GM10847 (cell line): ENCODE results near the gene AKAP5.

Source experiments
- POLR2A ChIP-seq: IDR thresholded peaks from 2 replicates; pipeline ENCODE4 v1.6.1; 2011; ENCODE audit not compliant: insufficient read length; ENCODE audit errors: extremely low read depth

AKAP5 gene

DNA sequence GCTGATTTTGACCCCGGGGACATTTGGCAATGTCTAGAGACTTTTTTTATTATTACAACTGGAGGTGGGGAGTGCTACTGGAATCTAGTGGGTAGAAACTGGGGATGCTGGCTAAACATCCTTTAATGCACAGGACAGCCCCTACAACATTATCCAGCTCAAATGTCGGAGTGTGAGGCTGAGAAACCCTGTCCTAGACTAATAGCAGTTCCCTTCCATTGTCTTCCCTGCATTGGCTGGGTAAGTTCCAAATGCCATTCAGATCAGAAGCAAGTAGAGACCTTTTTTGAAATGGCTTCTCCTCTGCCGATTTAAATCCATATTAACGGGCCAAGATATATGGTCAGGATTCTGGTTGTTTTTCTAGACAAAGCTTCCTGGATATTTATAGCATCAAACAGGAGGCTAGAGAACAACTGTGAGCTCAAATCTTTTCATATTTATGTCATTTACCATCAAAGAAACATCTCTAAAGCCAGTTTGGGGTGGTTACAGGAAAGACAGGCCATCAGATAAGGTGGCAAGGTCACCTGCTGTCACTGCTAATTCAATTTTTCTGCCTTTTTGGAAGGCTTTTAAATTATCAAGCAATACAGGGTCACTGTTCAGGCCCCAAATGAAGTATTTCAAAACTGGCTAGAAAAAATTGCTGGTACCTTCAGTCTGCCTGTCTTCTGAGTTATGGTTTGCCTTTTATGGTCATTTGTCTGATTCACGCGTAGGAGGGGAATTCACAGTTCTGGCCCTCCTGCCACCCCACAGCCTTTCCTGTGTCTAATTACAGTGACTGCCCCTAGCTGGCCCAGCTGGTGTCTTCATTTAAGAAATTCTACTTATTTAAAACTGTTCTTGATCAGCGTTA, 20.1 kb upstream of the AKAP5 start:
- no peak for TF ChIP-seq POLR2A

DNA sequence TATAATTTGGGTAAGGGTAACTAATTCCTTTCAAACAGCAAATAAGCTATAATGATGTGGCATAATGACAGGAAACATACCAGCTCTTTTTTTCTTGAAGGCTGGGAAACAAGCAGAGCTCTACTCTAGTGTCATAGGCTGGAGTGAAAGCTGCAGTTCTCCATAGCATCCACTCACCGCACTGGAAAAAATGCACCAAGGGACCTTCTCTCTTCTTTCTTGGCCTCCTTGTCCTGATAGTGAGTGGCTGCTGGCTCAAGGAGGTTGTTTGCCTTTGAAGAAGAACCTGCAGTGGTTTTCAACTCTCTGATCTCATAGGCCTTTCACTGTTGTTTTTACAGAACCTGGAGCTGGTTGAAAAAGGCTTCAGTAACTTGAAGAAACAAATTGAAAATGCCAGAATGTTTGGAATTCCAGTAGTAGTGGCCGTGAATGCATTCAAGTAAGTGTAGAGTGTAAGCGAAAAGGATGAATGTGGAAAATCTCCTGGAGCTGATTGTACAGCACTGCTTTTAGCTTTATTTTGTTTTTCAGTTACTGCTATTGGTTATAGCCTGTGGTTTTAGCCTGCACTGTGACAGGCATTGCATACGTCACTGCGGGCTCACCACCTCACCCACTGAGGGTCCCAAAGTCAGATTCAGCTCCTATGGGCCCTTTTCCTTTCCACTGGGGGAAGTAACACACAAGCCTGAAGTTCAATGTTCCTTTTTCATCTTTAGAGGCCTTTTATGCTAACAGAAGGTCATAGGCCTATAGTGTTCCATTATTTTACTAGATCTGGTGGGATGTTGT, 17.2 kb upstream of the AKAP5 start:
- TF ChIP-seq POLR2A = no peak

DNA sequence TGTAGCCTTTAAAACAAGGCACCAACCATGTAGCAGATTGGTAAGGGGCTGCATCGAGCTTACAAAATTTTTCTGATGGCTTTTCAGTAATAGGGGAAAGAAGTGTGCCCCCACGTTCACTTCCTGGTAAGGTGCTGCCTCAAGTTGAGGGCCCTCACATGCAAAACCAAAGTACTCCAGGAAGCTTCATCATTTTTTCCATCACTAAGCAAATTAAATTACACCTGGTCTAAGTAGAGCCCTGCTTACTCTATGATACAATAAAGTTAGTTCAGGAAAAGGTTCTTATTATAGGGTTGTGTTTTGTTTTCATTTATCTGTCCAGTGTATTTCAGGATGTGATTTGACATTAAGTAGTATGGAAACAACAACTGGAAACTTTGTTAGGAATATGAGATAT, 15.0 kb upstream of the AKAP5 start:
- no peak for TF ChIP-seq POLR2A

GRCh38 chr14:64454671-64455070, 10.6 kb upstream of the AKAP5 start:
- TF ChIP-seq POLR2A = no peak

GRCh38 chr14:64459405-64460136, 5.7 kb upstream of the AKAP5 start:
- no peak for TF ChIP-seq POLR2A

DNA sequence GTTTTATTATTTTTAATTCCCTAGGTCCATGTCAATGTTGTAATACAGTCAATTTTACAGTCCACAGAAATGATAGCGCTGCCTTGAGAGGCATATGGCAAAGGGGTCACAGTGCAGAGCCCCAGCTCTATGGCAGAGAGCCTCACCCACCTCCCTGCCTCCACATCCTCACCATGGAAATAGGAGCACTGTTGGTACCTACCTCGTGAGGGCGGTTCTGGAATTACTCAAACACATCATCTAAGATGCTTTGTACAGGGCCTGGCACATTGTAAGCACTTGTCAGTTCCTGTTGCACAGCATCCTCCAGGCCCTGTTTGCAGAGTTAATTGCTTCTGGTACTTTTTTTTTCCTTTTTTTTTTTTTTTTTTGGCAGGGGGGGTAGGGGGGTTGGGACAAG, 4.1 kb upstream of the AKAP5 start:
- no peak for TF ChIP-seq POLR2A

DNA sequence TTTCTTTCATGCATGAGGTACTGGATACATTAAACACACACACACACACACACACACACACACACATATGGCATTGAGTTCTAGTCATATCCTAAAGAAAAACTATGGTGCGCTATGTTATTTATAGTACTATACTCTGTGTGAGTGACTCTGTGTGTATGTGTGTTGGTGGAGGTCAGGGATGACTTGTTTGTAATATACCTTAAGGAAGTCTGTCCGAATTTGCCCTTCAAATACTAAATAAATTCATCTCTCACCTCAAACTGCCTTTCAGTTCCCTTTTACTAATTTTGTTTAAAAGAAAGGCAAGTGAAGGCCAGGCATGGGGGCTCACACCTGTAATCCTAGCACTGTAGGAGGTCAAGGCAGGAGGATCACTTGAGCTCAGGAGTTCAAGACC, 2.1 kb upstream of the AKAP5 start:
- no peak for TF ChIP-seq POLR2A

DNA sequence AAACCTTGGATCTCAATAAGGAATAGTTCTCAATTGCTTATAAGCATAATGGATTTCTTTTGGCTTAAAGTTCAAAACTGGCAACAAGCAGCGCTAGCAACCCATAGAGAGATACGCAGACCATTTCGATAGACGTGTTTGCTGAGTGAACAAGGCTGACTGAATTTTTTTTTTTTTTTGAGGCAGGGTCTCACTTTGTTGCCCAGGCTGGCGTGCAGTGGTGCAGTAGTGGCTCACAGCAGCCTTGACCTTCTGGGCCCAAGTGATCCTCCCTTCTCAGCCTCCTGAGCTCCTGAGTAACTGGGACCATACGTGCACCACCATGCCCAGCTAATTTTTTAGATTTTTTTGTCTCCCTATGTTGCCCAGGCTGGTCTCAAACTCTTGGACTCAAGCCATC, 1.4 kb upstream of the AKAP5 start:
- no peak for TF ChIP-seq POLR2A

GRCh38 chr14:64464651-64465050, 648 bp upstream of the AKAP5 start:
- no peak for TF ChIP-seq POLR2A

- TF ChIP-seq POLR2A = no peak
These were observed 694 bp downstream of the AKAP5 start for GRCh38 chr14:64465831-64466554.

DNA sequence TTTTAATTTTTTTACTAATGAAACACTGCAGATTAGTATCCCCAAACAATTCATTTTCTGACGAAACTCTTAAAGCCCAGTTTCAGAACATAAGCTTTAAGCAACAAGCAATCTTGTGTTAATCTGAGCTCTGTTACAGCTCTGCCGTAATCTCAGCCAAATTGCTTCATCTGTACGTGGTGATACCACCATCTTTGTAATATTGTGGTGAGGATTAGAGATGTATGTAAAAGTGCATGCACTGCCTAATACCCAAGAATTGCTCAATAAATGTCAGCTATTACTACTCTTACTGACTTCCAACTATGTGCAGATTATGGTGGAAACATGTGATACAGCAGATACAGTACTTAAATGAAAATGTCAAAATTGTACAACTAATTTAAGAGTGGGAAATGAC, 1.8 kb downstream of the AKAP5 start:
- no peak for TF ChIP-seq POLR2A

DNA sequence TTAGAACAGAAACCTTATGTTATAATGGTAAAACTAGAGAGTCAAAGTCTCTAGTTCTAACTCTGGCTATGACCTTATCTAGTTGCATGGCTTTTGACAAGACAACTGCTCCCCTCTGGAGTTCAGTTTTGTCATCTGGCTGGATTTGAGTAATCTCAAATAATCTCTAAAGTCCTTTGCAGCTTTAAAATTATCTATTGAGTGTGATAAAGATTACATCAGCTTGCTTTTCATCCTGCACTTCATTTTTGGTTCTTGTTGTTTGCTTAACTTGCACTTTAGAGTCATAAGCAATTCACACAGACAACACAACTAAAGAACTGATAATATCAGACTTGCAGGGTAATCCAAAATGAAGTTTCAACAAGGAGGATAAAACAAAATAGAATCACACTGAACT, 2.3 kb downstream of the AKAP5 start:
- no peak for TF ChIP-seq POLR2A

DNA sequence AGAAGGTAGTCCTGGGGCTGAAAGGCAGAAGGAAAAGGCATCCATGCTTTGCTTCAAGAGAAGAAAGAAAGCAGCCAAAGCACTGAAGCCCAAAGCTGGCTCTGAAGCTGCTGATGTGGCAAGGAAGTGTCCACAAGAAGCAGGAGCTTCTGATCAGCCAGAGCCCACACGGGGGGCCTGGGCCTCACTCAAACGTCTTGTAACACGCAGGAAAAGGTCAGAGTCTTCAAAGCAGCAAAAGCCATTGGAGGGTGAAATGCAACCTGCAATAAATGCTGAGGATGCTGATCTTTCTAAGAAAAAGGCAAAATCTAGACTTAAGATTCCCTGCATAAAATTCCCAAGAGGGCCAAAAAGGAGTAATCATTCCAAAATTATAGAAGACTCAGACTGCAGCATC, 3.2 kb downstream of the AKAP5 start:
- no peak for TF ChIP-seq POLR2A

GRCh38 chr14:64474041-64474440, 8.7 kb downstream of the AKAP5 start:
- TF ChIP-seq POLR2A = no peak

DNA sequence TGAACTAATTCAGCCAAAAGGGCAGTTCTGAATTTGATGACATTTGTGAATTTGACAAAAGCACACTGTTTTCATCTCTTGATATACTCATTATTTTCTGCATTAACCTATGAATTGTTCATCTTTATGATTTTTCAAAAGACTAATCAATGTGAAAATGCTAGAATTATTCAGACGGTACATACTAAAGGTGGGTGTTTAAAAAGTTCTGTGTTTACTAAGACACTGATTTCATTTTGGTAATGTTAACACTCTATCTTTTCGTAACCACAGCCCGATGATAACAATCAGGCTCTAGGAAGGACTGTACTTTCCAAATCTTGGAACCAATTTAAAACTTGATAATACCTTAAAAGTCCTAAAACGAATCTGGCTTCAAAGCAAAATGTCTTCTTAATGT, 9.4 kb downstream of the AKAP5 start:
- no peak for TF ChIP-seq POLR2A
